BLaER1 treated with 17β-estradiol and CSF1 and Interleukin-3, amounts not matched to agents 10 nM and 100 nM (cell line): Measurements from ENCODE around the gene ELFN1.
A peak's percentile ranks its signal among the peaks of the same experiment; 100 is the strongest.

Experiments
- H3K27ac ChIP-seq, 11 experiments: shearing (Covaris generic); formaldehyde crosslinking; 2 replicates each; pipeline ENCODE4 v1.8.1; 2022
- H3K27me3 ChIP-seq, 11 experiments: shearing (Covaris generic); formaldehyde crosslinking; 2 replicates each; pipeline ENCODE4 v1.8.1; 2022
- H3K36me3 ChIP-seq, 11 experiments: shearing (Covaris generic); formaldehyde crosslinking; 2 replicates each; pipeline ENCODE4 v1.8.1; 2022
- H3K4me1 ChIP-seq, 10 experiments: shearing (Covaris generic); formaldehyde crosslinking; 2 replicates each; pipeline ENCODE4 v1.8.1; 2022
- H3K4me2 ChIP-seq, 11 experiments: shearing (Covaris generic); formaldehyde crosslinking; 2 replicates each; pipeline ENCODE4 v1.8.1; 2022
- H3K4me3 ChIP-seq, 10 experiments: shearing (Covaris generic); formaldehyde crosslinking; 2 replicates each; pipeline ENCODE4 v1.8.1; 2022
- H3K9ac ChIP-seq, 11 experiments: shearing (Covaris generic); formaldehyde crosslinking; 2 replicates each; pipeline ENCODE4 v1.8.1; 2022
- H3K9me3 ChIP-seq, 11 experiments: shearing (Covaris generic); formaldehyde crosslinking; replicated peaks in 1 of 11; 2 replicates each; pipeline ENCODE4 v1.8.1; 2022
- H4K20me1 ChIP-seq, 11 experiments: shearing (Covaris generic); formaldehyde crosslinking; 2 replicates each; pipeline ENCODE4 v1.8.1; 2022
- Cebpa-rat ChIP-seq, 11 experiments: shearing (Covaris generic); IDR thresholded peaks; 2 replicates each; pipeline ENCODE4 v1.8.1; 2022

The ELFN1 gene

GRCh38 chr7:1645476-1645875 lies 24.6 kb upstream of the ELFN1 start:
- no peaks in the 10 kb centered on the region for H3K36me3 ChIP-seq
- peaks cover 0 to 74% (median 0%) of the 10 kb centered on the region in 11 experiments; a peak in 7 of 22 replicates for H3K27me3 ChIP-seq
- H3K9me3 ChIP-seq, result no peaks in the 10 kb centered on the region
- H3K4me3 ChIP-seq, result no peak overlapping the region; a peak in 1 of 20 replicates
- peak overlapping the region; percentile 4 to 99 (median 87); a peak in 19 of 22 replicates for H3K4me2 ChIP-seq
- peak overlapping the region in 4 of 11 experiments; percentile 32 to 74 (median 68); a peak in 7 of 22 replicates for H3K9ac ChIP-seq
- peaks cover 0 to 50% (median 0%) of the 10 kb centered on the region in 11 experiments; a peak in 5 of 22 replicates for H4K20me1 ChIP-seq
- peaks cover 38 to 98% (median 97%) of the 10 kb centered on the region in 10 experiments for H3K4me1 ChIP-seq
- TF ChIP-seq Cebpa-rat (IDR thresholded peaks at IDR 0.05), result no peak
- H3K27ac ChIP-seq, result peak overlapping the region in 6 of 11 experiments; percentile 23 to 79 (median 71); a peak in 10 of 22 replicates

GRCh38 chr7:1646391-1646790 lies 23.7 kb upstream of the ELFN1 start:
- Histone ChIP-seq H3K27ac (peak overlapping the region in 7 of 11 experiments; percentile 40 to 79 (median 67); a peak in 11 of 22 replicates), H3K4me1 (peaks cover 34 to 98% (median 97%) of the 10 kb centered on the region in 10 experiments)
- no peak for TF ChIP-seq Cebpa-rat (IDR thresholded peaks at IDR 0.05)

GRCh38 chr7:1646957-1647891 lies 22.9 kb upstream of the ELFN1 start:
- no peaks in the 10 kb centered on the region for H3K9me3 ChIP-seq
- no peaks in the 10 kb centered on the region for H3K36me3 ChIP-seq
- peaks cover 0 to 55% (median 0%) of the 10 kb centered on the region in 11 experiments; a peak in 5 of 22 replicates for H4K20me1 ChIP-seq
- peak overlapping the region in 9 of 11 experiments; percentile 20 to 74 (median 44); a peak in 14 of 22 replicates for H3K9ac ChIP-seq
- no peak for TF ChIP-seq Cebpa-rat (IDR thresholded peaks at IDR 0.05)
- H3K4me2 ChIP-seq, result peak overlapping the region; percentile 82 to 99 (median 87)
- H3K4me1 ChIP-seq, result peaks cover 34 to 98% (median 92%) of the 10 kb centered on the region in 10 experiments
- H3K27ac ChIP-seq, result peak overlapping the region in 7 of 11 experiments; percentile 40 to 79 (median 67); a peak in 13 of 22 replicates
- H3K4me3 ChIP-seq, result peak overlapping the region in 8 of 10 experiments; percentile 18 to 58 (median 32); a peak in 10 of 20 replicates
- H3K27me3 ChIP-seq, result peaks cover 0 to 59% (median 0%) of the 10 kb centered on the region in 11 experiments; a peak in 7 of 22 replicates

More at GRCh38 chr7:1646391-1646790, 23.7 kb upstream of the ELFN1 start:
- H3K36me3 ChIP-seq, result no peaks in the 10 kb centered on the region
- H3K4me2 ChIP-seq, result peak overlapping the region; percentile 82 to 99 (median 87)
- H3K9me3 ChIP-seq, result no peaks in the 10 kb centered on the region
- H3K27me3 ChIP-seq, result peaks cover 0 to 68% (median 0%) of the 10 kb centered on the region in 11 experiments; a peak in 7 of 22 replicates
- H3K4me3 ChIP-seq, result peak overlapping the region in 3 of 10 experiments; percentile 36 to 58 (median 54); a peak in 4 of 20 replicates
- H4K20me1 ChIP-seq, result peaks cover 0 to 55% (median 0%) of the 10 kb centered on the region in 11 experiments; a peak in 5 of 22 replicates
- H3K9ac ChIP-seq, result peak overlapping the region in 7 of 11 experiments; percentile 20 to 74 (median 64); a peak in 12 of 22 replicates

GRCh38 chr7:1647961-1648672 lies 22.0 kb upstream of the ELFN1 start:
- no peaks in the 10 kb centered on the region for H3K9me3 ChIP-seq
- peaks cover 0 to 55% (median 0%) of the 10 kb centered on the region in 11 experiments; a peak in 5 of 22 replicates for H4K20me1 ChIP-seq
- H3K27ac ChIP-seq, result peak overlapping the region in 6 of 11 experiments; percentile 11 to 79 (median 63); a peak in 11 of 22 replicates
- H3K36me3 ChIP-seq, result no peaks in the 10 kb centered on the region
- H3K9ac ChIP-seq, result peak overlapping the region in 8 of 11 experiments; percentile 17 to 74 (median 54); a peak in 13 of 22 replicates
- peaks cover 0 to 52% (median 0%) of the 10 kb centered on the region in 11 experiments; a peak in 7 of 22 replicates for H3K27me3 ChIP-seq
- TF ChIP-seq Cebpa-rat (IDR thresholded peaks at IDR 0.05), result no peak
- H3K4me3 ChIP-seq, result peak overlapping the region in 6 of 10 experiments; percentile 14 to 58 (median 32); a peak in 8 of 20 replicates
- H3K4me1 ChIP-seq, result peaks cover 34 to 92% (median 85%) of the 10 kb centered on the region in 10 experiments
- peak overlapping the region; percentile 82 to 99 (median 87) for H3K4me2 ChIP-seq

GRCh38 chr7:1649751-1650326 lies 20.2 kb upstream of the ELFN1 start:
- H3K4me3 ChIP-seq, result no peak overlapping the region
- peaks cover 34 to 92% (median 84%) of the 10 kb centered on the region in 10 experiments for H3K4me1 ChIP-seq
- TF ChIP-seq Cebpa-rat (IDR thresholded peaks at IDR 0.05), result no peak
- H3K4me2 ChIP-seq, result peak overlapping the region in 9 of 11 experiments; percentile 16 to 99 (median 91); a peak in 18 of 22 replicates
- no peaks in the 10 kb centered on the region for H3K9me3 ChIP-seq
- peaks cover 0 to 51% (median 0%) of the 10 kb centered on the region in 11 experiments; a peak in 5 of 22 replicates for H4K20me1 ChIP-seq
- H3K27me3 ChIP-seq, result peaks cover 0 to 50% (median 0%) of the 10 kb centered on the region in 11 experiments; a peak in 7 of 22 replicates
- H3K27ac ChIP-seq, result no peak overlapping the region
- H3K9ac ChIP-seq, result peak overlapping the region in 2 of 11 experiments; percentile 16 to 29; a peak in 1 of 22 replicates
- H3K36me3 ChIP-seq, result no peaks in the 10 kb centered on the region

GRCh38 chr7:1650363-1651030 lies 19.6 kb upstream of the ELFN1 start:
- H3K27ac ChIP-seq, result no peak overlapping the region
- H3K36me3 ChIP-seq, result no peaks in the 10 kb centered on the region
- peaks cover 0 to 46% (median 0%) of the 10 kb centered on the region in 11 experiments; a peak in 7 of 22 replicates for H3K27me3 ChIP-seq
- peaks cover 31 to 92% (median 83%) of the 10 kb centered on the region in 10 experiments for H3K4me1 ChIP-seq
- H4K20me1 ChIP-seq, result peaks cover 0 to 47% (median 0%) of the 10 kb centered on the region in 11 experiments; a peak in 5 of 22 replicates
- no peak overlapping the region for H3K4me3 ChIP-seq
- H3K4me2 ChIP-seq, result peak overlapping the region in 9 of 11 experiments; percentile 16 to 99 (median 91); a peak in 18 of 22 replicates
- no peak for TF ChIP-seq Cebpa-rat (IDR thresholded peaks at IDR 0.05)
- H3K9me3 ChIP-seq, result no peaks in the 10 kb centered on the region
- H3K9ac ChIP-seq, result peak overlapping the region in 2 of 11 experiments; percentile 16 to 29; a peak in 3 of 22 replicates

GRCh38 chr7:1651031-1651446 lies 19.0 kb upstream of the ELFN1 start:
- Histone ChIP-seq H3K4me2 (peak overlapping the region in 9 of 11 experiments; percentile 16 to 99 (median 91); a peak in 17 of 22 replicates), H3K4me1 (peaks cover 28 to 92% (median 83%) of the 10 kb centered on the region in 10 experiments), H3K27me3 (peaks cover 0 to 41% (median 0%) of the 10 kb centered on the region in 11 experiments; a peak in 7 of 22 replicates), H3K27ac (no peak overlapping the region), H3K4me3 (no peak overlapping the region), H4K20me1 (peaks cover 0 to 47% (median 0%) of the 10 kb centered on the region in 11 experiments; a peak in 5 of 22 replicates), H3K36me3 (no peaks in the 10 kb centered on the region), H3K9ac (0 out of 22 replicates have a peak overlapping the region, but pooled peaks of 2 of the 11 experiments have one; percentile 9 to 23), H3K9me3 (no peaks in the 10 kb centered on the region)
- no peak for TF ChIP-seq Cebpa-rat (IDR thresholded peaks at IDR 0.05)
